Measurements from ENCODE around the gene ZCCHC14.

The ZCCHC14 gene

GRCh38 chr16:87361916-87362619, 130.8 kb downstream of the ZCCHC14 start:
- no peak for DNase-seq (ENCODE audit: low spot score)

DNA sequence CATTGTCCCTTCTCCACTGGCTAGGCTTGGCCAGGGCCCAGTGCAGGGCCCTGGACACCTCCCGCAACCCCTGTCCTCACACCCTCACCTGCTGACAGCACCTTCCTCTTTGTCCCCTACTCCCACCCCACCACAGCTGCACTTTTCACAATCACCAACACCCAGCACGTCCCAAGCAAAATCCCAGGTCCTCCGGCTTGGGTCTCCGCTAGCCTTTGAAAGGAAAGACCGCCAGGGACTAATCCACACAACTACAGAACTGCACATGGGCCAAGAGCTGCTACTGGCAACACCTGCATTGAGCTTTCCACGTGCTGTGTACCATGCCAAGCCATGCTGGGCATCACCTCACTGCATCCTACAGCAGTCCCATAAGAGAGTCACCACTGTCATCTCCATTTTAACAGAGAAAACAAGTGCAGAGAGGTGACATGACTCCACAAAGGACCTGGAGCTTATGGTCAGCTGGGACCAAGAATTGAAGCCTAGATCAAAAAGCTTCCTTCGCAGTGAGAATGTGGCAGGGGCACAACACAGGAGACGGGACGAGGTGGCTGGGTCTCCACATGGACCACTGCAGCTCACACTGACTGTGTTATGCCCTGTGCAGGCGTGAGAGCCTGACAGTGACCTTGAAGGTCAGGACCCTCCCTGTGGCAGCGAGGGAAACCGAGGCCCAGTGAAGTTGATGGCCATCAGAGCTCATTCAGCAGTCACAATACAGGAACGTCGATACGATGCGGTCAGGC, 131.8 kb downstream of the ZCCHC14 start:
- DNase-seq (ENCODE audit: low spot score): no peak

DNA sequence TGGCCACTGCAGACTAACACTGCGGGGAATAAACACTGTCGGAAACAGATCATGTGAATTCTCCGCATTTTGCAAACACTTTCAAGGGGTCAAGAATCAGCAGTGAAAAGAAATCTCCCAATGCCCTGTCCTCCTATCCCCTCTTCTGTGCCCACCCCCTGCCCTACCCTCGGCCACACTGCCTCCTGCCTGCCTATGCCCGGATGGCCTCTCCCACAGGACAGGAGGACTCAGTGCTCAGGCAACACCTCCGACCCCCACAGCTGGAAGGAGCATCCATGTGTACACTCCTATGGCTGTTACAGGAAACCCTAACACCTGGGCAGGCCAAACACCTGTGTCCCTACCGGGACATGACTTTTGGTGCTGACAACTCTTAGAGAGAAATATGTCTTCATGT, 133.7 kb downstream of the ZCCHC14 start:
- no peak for DNase-seq (ENCODE audit: low spot score)

DNA sequence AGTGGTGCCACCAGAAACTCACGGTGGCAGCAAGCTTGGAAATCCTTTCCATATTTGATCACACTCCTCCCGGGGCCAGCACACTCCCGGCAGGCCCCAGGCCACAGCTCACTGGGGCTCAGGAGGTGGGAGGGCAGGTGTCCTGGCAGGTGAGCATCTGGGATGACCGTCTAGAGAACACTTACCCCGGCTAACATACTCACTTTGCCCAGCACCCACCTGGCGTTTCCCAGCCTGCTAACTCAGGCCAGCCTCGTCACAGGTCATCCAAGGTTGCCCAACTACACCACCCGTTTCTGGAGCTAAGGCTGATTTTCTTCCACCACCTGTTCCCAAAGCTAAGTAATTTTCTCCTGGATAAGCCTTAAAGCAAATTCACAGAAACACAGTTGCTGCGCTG, 134.1 kb downstream of the ZCCHC14 start:
- DNase-seq (ENCODE audit: low spot score): no peak

DNA sequence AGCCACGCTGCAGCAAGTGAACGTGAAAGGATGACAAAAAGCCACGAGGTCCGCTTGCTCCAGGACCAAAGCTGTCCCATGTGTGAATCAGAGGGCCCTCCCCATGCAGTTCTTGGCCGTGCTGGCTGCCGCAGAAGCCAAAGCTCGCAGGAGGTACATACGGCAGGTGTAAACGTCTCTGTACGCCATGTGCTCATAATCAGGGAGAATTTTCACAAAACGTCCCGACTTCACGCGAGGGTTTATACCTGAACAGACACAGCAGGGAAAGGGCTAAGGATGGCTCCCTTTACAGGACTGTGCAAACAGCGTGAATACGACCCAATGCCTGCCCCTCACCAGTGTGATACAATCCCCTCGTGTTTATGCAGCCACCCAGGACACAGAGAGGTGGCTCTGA, 134.6 kb downstream of the ZCCHC14 start:
- DNase-seq (ENCODE audit: low spot score): no peak

GRCh38 chr16:87356491-87356853, 136.4 kb downstream of the ZCCHC14 start:
- no peak for DNase-seq (ENCODE audit: low spot score)
